HepG2 (cell line): Measurements from ENCODE around the gene HHEX. TPM values are rescaled to one million over a fixed set of nuclear protein-coding genes. Genes with fewer than 3 reads are reported as not detected.

Source experiments
- BRCA1 ChIP-seq: sonication (generic); formaldehyde crosslinking; IDR thresholded peaks from 2 replicates; pipeline ENCODE4 v1.4.0; 2020; ENCODE audit warnings: missing genetic modification reagents
- CEBPB ChIP-seq: IDR thresholded peaks from 2 replicates; pipeline ENCODE4 v1.6.1; 2011; ENCODE audit warnings: low read depth, low read length, improper control_type of control experiment, borderline replicate concordance
- DR1 ChIP-seq: sonication (generic); formaldehyde crosslinking; IDR thresholded peaks from 2 replicates; pipeline ENCODE4 v1.8.0; 2021; ENCODE audit warnings: mild to moderate bottlenecking, missing genetic modification reagents, inconsistent platforms
- GABPA ChIP-seq, 2 experiments: IDR thresholded peaks; 2 replicates each; pipeline ENCODE4 v1.6.1; 2011 to 2016; ENCODE audit warnings: low read depth in 2 of 2, low read length in 1 of 2, missing biosample characterization in 1 of 2, missing genetic modification characterization in 1 of 2
- HMGA1 ChIP-seq: sonication (generic); formaldehyde crosslinking; conservative IDR thresholded peaks from 2 replicates; pipeline ENCODE4 v1.4.0; 2020; ENCODE audit warnings: missing genetic modification reagents
- HNF4A ChIP-seq: sonication (generic); formaldehyde crosslinking; IDR thresholded peaks from 2 replicates; pipeline ENCODE4 v1.4.0; 2020; ENCODE audit warnings: missing genetic modification reagents
- MEIS2 ChIP-seq: sonication (generic); formaldehyde crosslinking; IDR thresholded peaks from 2 replicates; pipeline ENCODE4 v1.9.0; 2021; ENCODE audit warnings: mild to moderate bottlenecking, missing genetic modification reagents
- ONECUT2 ChIP-seq: sonication (generic); formaldehyde crosslinking; IDR thresholded peaks from 2 replicates; pipeline ENCODE4 v1.4.0; 2020; ENCODE audit warnings: missing genetic modification reagents
- POLR2AphosphoS2 ChIP-seq: IDR thresholded peaks from 2 replicates; pipeline ENCODE4 v1.6.1; 2011; ENCODE audit warnings: low read depth, low read length, improper control_type of control experiment
- RCOR2 ChIP-seq: IDR thresholded peaks from 2 replicates; pipeline ENCODE4 v1.6.1; 2016; ENCODE audit warnings: missing biosample characterization, missing genetic modification reagents
- RELA ChIP-seq: sonication (generic); formaldehyde crosslinking; IDR thresholded peaks from 2 replicates; pipeline ENCODE4 v1.4.0; 2020; ENCODE audit warnings: missing genetic modification reagents
- SAP130 ChIP-seq: IDR thresholded peaks from 2 replicates; pipeline ENCODE4 v1.6.1; 2016; ENCODE audit warnings: low read depth
- SP1 ChIP-seq, 2 experiments: fragments of 450-650 bp in 1 of 2; sonication (generic) in 1 of 2; formaldehyde crosslinking in 1 of 2; IDR thresholded peaks; 2 replicates each; pipeline versions ENCODE4 v1.4.0 to v1.6.1; 2016 to 2020; ENCODE audit warnings: missing genetic modification reagents in 1 of 2
- TOE1 ChIP-seq: sonication (generic); formaldehyde crosslinking; IDR thresholded peaks from 2 replicates; pipeline ENCODE4 v1.4.0; 2020; ENCODE audit warnings: mild to moderate bottlenecking, missing genetic modification reagents
- ZNF180 ChIP-seq: sonication (generic); formaldehyde crosslinking; IDR thresholded peaks from 2 replicates; pipeline ENCODE4 v1.4.0; 2020; ENCODE audit warnings: low read depth, missing genetic modification reagents, borderline replicate concordance
- ZNF256 ChIP-seq: sonication (generic); formaldehyde crosslinking; conservative IDR thresholded peaks from 2 replicates; pipeline ENCODE4 v1.4.0; 2020; ENCODE audit warnings: missing genetic modification reagents
- ZNF530 ChIP-seq: sonication (generic); formaldehyde crosslinking; IDR thresholded peaks from 2 replicates; pipeline ENCODE4 v1.5.0; 2020; ENCODE audit warnings: low read depth, mild to moderate bottlenecking, missing genetic modification reagents
- polyA plus RNA-seq, 8 experiments: library from polyadenylated mRNA; depleted of rRNA in 3 of 8; stranded (reverse) in 7 of 8; unstranded in 1 of 8; fragments of >200 nt; fragmentation: Illumina TruSeq in 4 of 8; extraction: Trizol in 4 of 8; gene quantifications; 2 replicates each; pipeline versions ENCODE4 v1.2.1 to v1.2.3, GENCODE V29; 2011 to 2016; ENCODE audit warnings: low read depth in 4 of 8, missing spikeins in 1 of 8, mixed read lengths in 1 of 8; ENCODE audit not compliant: insufficient read depth in 1 of 8
- total RNA-seq, 5 experiments: library from RNA; depleted of rRNA; stranded (reverse); fragments of >200 nt; fragmentation: Illumina TruSeq; extraction: Trizol; gene quantifications; 2 replicates each; pipeline ENCODE4 v1.2.3, GENCODE V29; 2016; ENCODE audit warnings: low read depth in 1 of 5
- TF ChIP-seq, protein P1 (sequence below): sonication (generic); formaldehyde crosslinking; IDR thresholded peaks from 2 replicates; pipeline ENCODE4 v1.4.0; 2020; ENCODE audit warnings: missing genetic modification reagents
- TF ChIP-seq, protein P2 (sequence below): IDR thresholded peaks from 2 replicates; pipeline ENCODE4 v1.6.1; 2012; ENCODE audit warnings: inconsistent platforms
- TF ChIP-seq, protein P3 (sequence below): IDR thresholded peaks from 2 replicates; pipeline ENCODE4 v1.6.1; 2016
- TF ChIP-seq, protein P4 (sequence below), 2 experiments: IDR thresholded peaks; 2 replicates each; pipeline ENCODE4 v1.6.1; 2011 to 2012; ENCODE audit warnings: low read length in 2 of 2, borderline replicate concordance in 1 of 2, low read depth in 1 of 2, mild to moderate bottlenecking in 1 of 2, moderate library complexity in 1 of 2
- TF ChIP-seq, protein P5 (sequence below): sonication (generic); formaldehyde crosslinking; IDR thresholded peaks from 2 replicates; pipeline ENCODE4 v1.8.0; 2022; ENCODE audit warnings: low read depth, missing genetic modification reagents

Gene HHEX
- total and polyA plus RNA-seq, 2 of the 13 experiments (the other 11 are each of a cell fraction or from before 2014, with no cell fraction given) = 44.5 to 48.7 TPM

DNA sequence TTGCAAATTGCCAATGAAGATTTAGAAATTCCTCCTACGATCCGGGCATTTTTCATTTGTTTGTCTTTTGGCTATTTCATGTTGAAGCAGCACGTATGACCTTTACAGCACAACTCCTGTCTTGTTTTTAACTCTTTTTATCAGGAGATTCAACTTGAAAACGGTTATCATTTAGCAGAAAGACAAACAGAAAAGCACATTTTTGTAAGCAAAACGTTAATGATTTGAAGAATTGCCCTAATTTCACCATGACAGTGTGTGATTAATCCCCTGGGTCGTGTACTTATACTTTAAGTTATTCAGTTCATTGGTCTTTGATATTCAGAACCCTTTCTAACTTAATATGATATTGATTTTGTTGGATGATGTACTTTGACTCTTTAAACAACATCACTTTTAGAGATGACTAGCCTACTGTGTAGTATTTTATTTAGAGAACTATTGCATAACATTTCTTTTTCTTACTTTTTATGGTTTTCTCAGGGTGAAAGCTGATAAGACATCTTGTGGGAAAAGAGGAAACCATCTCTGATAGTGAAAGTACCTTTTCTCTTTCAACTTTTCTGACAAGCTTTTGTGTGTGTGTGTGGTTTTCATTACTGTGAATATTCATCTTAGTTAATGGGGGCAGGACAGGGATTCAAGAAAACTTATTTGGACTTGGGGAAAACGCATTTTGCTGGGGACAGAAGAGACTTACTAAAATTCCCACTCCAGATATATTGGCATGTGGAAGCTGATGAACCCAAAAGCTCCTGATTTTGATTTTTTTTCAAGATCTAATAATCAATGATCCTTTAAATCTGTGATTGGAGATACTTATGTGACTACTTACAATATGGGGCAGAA lies 8.1 kb downstream of the HHEX start (continued):
- TF ChIP-seq GABPA (IDR thresholded peaks at IDR 0.05; ENCODE audit: low read depth, low read length) (no peak), GABPA (CRISPR knock-in tag; IDR thresholded peaks at IDR 0.05; ENCODE audit: low read depth) (peak; percentile 43), ONECUT2 (CRISPR knock-in tag) (peak; percentile 92), DR1 (CRISPR knock-in tag) (no peak), ZNF180 (CRISPR knock-in tag) (no peak), POLR2AphosphoS2 (no peak), TOE1 (CRISPR knock-in tag) (no peak), BRCA1 (CRISPR knock-in tag) (no peak), ZNF256 (CRISPR knock-in tag) (no peak), SAP130 (CRISPR knock-in tag) (peak; percentile 85), RELA (CRISPR knock-in tag) (no peak), CEBPB (peak; percentile 82; the same call in 1 of the 2 replicates), RCOR2 (CRISPR knock-in tag) (peak; percentile 75), HNF4A (CRISPR knock-in tag) (peak; percentile 72), ZNF530 (CRISPR knock-in tag) (no peak), MEIS2 (CRISPR knock-in tag) (peak; percentile 71; the same call in 1 of the 2 replicates), SP1 (IDR thresholded peaks at IDR 0.05) (no peak), SP1 (CRISPR knock-in tag; IDR thresholded peaks at IDR 0.05) (no peak), HMGA1 (CRISPR knock-in tag) (no peak)
- TF ChIP-seq, protein P1, sequence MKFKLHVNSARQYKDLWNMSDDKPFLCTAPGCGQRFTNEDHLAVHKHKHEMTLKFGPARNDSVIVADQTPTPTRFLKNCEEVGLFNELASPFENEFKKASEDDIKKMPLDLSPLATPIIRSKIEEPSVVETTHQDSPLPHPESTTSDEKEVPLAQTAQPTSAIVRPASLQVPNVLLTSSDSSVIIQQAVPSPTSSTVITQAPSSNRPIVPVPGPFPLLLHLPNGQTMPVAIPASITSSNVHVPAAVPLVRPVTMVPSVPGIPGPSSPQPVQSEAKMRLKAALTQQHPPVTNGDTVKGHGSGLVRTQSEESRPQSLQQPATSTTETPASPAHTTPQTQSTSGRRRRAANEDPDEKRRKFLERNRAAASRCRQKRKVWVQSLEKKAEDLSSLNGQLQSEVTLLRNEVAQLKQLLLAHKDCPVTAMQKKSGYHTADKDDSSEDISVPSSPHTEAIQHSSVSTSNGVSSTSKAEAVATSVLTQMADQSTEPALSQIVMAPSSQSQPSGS (CRISPR knock-in tag) = peak; percentile 47; the same call in 1 of the 2 replicates
- TF ChIP-seq, protein P2, sequence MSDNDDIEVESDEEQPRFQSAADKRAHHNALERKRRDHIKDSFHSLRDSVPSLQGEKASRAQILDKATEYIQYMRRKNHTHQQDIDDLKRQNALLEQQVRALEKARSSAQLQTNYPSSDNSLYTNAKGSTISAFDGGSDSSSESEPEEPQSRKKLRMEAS = 0 out of 2 replicates have a peak, but pooled peaks have one; percentile 43
- TF ChIP-seq, protein P3, sequence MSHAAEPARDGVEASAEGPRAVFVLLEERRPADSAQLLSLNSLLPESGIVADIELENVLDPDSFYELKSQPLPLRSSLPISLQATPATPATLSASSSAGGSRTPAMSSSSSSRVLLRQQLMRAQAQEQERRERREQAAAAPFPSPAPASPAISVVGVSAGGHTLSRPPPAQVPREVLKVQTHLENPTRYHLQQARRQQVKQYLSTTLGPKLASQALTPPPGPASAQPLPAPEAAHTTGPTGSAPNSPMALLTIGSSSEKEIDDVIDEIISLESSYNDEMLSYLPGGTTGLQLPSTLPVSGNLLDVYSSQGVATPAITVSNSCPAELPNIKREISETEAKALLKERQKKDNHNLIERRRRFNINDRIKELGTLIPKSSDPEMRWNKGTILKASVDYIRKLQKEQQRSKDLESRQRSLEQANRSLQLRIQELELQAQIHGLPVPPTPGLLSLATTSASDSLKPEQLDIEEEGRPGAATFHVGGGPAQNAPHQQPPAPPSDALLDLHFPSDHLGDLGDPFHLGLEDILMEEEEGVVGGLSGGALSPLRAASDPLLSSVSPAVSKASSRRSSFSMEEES (CRISPR knock-in tag) = peak; percentile 65; the same call in 1 of the 2 replicates
- TF ChIP-seq, protein P4, sequence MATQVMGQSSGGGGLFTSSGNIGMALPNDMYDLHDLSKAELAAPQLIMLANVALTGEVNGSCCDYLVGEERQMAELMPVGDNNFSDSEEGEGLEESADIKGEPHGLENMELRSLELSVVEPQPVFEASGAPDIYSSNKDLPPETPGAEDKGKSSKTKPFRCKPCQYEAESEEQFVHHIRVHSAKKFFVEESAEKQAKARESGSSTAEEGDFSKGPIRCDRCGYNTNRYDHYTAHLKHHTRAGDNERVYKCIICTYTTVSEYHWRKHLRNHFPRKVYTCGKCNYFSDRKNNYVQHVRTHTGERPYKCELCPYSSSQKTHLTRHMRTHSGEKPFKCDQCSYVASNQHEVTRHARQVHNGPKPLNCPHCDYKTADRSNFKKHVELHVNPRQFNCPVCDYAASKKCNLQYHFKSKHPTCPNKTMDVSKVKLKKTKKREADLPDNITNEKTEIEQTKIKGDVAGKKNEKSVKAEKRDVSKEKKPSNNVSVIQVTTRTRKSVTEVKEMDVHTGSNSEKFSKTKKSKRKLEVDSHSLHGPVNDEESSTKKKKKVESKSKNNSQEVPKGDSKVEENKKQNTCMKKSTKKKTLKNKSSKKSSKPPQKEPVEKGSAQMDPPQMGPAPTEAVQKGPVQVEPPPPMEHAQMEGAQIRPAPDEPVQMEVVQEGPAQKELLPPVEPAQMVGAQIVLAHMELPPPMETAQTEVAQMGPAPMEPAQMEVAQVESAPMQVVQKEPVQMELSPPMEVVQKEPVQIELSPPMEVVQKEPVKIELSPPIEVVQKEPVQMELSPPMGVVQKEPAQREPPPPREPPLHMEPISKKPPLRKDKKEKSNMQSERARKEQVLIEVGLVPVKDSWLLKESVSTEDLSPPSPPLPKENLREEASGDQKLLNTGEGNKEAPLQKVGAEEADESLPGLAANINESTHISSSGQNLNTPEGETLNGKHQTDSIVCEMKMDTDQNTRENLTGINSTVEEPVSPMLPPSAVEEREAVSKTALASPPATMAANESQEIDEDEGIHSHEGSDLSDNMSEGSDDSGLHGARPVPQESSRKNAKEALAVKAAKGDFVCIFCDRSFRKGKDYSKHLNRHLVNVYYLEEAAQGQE (IDR thresholded peaks at IDR 0.05; ENCODE audit: borderline replicate concordance in 1 of 2, low read depth in 1 of 2, low read length in 2 of 2) = no peak
- TF ChIP-seq, protein P5, sequence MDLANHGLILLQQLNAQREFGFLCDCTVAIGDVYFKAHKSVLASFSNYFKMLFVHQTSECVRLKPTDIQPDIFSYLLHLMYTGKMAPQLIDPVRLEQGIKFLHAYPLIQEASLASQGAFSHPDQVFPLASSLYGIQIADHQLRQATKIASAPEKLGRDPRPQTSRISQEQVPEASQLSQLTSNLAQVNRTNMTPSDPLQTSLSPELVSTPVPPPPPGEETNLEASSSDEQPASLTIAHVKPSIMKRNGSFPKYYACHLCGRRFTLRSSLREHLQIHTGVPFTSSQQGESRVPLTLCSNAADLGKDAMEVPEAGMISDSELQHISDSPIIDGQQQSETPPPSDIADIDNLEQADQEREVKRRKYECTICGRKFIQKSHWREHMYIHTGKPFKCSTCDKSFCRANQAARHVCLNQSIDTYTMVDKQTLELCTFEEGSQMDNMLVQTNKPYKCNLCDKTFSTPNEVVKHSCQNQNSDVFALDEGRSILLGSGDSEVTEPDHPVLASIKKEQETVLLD (CRISPR knock-in tag) = no peak
